ENCODE measurements around the gene STRC.
"Not testable (repeated sequence)": the region's sequence is repeated elsewhere in the genome, so short reads cannot be mapped to it uniquely, and the experiment has no call there.

- not testable (repeated sequence) for TF ChIP-seq CTCF (IDR thresholded peaks at IDR 0.05); EZH2 (IDR thresholded peaks at IDR 0.05; ENCODE audit: borderline replicate concordance, insufficient read depth, low read depth, low read length, poor library complexity, severe bottlenecking)
Observed at GRCh38 chr15:43659727-43660126, 41.1 kb upstream of the STRC start.
